Sigmoid colon (tissue), 3 donors: ENCODE results near the gene CCDC178.

Experiments used
- POLR2A ChIP-seq, 2 donors: fragments of 450-650 bp; IDR thresholded peaks; one replicate each; pipeline ENCODE4 v1.6.1; 2016; ENCODE audit warnings: antibody characterized with exemption in 2 of 2, mild to moderate bottlenecking in 2 of 2, moderate library complexity in 2 of 2
- TF ChIP-seq, protein P1 (sequence below), 4 experiments: fragments of 450-650 bp in 3 of 4; fragments of 200-600 bp in 1 of 4; IDR thresholded peaks; one replicate each; pipeline ENCODE4 v1.5.1; 2016 to 2019; ENCODE audit warnings: antibody characterized with exemption in 4 of 4, mild to moderate bottlenecking in 3 of 4, moderate library complexity in 2 of 4

DNA sequence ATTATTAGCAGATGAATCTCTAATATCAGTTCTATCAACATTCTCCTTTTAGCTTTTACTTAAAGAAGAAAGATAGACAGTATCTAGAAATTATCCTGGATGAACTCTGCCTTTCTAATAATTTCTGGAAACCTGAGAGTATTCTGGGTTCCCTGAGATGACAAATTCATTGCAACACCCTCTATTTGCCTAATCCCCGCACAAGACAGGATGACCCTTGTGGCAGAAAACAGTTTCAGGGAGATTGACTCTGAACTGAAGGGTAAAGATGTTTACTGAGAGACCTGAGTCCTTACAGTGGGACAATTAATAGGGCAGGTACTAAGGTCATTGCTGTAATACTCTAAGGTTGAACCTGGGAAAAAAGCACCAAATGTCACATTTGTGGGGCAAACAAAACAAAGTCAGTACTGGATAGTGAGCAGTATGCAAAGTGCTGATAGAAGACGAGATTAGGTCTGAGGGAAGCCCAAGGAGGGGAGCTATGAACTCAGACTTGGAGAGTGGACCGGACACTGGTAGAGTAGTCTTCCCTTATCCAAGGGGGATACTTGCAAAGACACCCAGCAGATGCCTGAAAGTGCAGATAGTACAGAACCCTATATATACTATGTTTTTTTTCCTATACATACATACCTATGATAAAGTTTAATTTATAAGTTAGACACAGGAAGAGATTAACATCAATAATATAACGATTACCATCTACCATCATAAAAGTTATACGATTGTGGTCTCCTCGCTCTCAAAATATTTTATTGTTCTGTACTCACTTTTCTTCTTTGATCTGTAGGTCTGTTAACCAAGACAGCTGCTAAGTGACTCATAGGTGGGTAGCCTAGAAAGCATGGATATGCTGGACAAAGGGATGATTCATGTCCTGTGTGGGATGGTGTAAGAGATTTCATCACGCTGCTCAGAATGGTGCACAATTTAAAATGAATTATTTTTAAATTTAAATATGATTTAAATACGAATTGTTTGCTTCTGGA, 519.4 kb downstream of the CCDC178 start:
- no peak for TF ChIP-seq POLR2A (IDR thresholded peaks at IDR 0.05)
- TF ChIP-seq, protein P1, sequence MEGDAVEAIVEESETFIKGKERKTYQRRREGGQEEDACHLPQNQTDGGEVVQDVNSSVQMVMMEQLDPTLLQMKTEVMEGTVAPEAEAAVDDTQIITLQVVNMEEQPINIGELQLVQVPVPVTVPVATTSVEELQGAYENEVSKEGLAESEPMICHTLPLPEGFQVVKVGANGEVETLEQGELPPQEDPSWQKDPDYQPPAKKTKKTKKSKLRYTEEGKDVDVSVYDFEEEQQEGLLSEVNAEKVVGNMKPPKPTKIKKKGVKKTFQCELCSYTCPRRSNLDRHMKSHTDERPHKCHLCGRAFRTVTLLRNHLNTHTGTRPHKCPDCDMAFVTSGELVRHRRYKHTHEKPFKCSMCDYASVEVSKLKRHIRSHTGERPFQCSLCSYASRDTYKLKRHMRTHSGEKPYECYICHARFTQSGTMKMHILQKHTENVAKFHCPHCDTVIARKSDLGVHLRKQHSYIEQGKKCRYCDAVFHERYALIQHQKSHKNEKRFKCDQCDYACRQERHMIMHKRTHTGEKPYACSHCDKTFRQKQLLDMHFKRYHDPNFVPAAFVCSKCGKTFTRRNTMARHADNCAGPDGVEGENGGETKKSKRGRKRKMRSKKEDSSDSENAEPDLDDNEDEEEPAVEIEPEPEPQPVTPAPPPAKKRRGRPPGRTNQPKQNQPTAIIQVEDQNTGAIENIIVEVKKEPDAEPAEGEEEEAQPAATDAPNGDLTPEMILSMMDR (IDR thresholded peaks at IDR 0.05), result no peak
